ENCODE measurements around the gene SLC6A6. TPM values are rescaled to one million over a fixed set of nuclear protein-coding genes. Genes with fewer than 3 reads are reported as not detected.

The SLC6A6 gene
- total RNA-seq, 4 donors from 2014 or later: 34.4 to 166 (median 55.2) TPM

DNA sequence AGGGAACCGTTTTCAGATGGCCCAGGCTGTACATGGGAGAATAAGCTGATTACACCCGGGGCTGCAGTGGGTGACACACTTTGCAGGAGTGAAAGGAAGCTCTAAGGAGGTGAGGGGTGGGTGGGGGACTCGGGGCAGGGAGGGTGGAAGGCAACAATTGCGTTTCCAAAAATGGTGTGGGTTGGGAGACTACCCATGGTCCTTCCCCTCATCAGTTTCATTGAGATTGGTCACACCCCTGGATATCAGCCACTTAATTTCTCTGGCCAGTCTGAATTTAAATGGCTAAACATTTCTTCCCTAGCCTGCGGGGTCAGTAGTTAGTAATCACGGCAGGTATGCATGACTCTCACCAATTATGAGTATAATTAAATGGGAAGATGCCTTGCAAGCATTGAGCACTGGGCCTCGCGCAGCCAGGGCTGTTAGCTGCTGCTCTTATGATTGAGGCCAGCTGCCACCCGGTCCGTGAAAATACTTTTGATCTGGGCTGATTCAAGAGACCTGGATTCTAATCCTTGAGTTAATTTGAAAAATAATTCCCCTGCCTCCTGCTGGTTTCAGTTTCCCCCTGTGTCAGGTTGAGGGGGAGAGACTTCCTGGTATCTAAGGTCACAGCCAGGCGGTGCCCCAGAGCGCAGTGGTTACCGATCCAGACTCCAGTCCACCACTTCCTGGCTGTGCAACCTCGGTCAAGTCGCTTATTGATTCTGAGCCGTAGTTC lies 23.3 kb downstream of the SLC6A6 start:
- no peak overlapping the region for H3K4me3 ChIP-seq (ENCODE audit: low read depth, poor library complexity, severe bottlenecking)
- intact Hi-C loops (cut with DNase I; ENCODE audit: low total_unique reads): no loop called here
- TF ChIP-seq, protein P1, sequence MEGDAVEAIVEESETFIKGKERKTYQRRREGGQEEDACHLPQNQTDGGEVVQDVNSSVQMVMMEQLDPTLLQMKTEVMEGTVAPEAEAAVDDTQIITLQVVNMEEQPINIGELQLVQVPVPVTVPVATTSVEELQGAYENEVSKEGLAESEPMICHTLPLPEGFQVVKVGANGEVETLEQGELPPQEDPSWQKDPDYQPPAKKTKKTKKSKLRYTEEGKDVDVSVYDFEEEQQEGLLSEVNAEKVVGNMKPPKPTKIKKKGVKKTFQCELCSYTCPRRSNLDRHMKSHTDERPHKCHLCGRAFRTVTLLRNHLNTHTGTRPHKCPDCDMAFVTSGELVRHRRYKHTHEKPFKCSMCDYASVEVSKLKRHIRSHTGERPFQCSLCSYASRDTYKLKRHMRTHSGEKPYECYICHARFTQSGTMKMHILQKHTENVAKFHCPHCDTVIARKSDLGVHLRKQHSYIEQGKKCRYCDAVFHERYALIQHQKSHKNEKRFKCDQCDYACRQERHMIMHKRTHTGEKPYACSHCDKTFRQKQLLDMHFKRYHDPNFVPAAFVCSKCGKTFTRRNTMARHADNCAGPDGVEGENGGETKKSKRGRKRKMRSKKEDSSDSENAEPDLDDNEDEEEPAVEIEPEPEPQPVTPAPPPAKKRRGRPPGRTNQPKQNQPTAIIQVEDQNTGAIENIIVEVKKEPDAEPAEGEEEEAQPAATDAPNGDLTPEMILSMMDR (IDR thresholded peaks at IDR 0.05): no peak
- DNase-seq (ENCODE audit: low spot score in 2 of 2): no peak
- 65 to 72% methylated on average over 16 of the region's 16 CpGs for WGBS, 2 donors

DNA sequence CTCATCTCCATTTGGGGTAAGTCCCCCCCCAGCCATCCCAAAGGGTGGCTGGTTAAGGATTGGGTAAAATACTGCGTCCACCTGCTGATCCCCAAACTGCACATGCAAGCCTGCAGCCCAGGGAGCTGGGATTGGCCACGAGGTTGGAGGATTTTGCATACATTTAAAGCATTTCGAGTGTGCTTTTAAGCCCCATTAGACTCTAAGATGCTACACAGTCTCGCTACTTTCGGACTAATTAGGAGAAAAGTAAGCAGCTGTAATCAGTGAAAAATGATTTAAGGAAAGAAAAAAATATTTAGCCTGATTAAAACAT lies 23.9 kb downstream of the SLC6A6 start:
- intact Hi-C loops (cut with DNase I; ENCODE audit: low total_unique reads): no loop called here
- DNase-seq (ENCODE audit: low spot score in 2 of 2): no peak
- TF ChIP-seq POLR2A (IDR thresholded peaks at IDR 0.05): no peak
- TF ChIP-seq, protein P1 (IDR thresholded peaks at IDR 0.05): no peak
- H3K4me3 ChIP-seq (ENCODE audit: low read depth, poor library complexity, severe bottlenecking): no peak overlapping the region
- 82 to 83% methylated on average over 5 of the region's 5 CpGs for WGBS, 2 donors

DNA sequence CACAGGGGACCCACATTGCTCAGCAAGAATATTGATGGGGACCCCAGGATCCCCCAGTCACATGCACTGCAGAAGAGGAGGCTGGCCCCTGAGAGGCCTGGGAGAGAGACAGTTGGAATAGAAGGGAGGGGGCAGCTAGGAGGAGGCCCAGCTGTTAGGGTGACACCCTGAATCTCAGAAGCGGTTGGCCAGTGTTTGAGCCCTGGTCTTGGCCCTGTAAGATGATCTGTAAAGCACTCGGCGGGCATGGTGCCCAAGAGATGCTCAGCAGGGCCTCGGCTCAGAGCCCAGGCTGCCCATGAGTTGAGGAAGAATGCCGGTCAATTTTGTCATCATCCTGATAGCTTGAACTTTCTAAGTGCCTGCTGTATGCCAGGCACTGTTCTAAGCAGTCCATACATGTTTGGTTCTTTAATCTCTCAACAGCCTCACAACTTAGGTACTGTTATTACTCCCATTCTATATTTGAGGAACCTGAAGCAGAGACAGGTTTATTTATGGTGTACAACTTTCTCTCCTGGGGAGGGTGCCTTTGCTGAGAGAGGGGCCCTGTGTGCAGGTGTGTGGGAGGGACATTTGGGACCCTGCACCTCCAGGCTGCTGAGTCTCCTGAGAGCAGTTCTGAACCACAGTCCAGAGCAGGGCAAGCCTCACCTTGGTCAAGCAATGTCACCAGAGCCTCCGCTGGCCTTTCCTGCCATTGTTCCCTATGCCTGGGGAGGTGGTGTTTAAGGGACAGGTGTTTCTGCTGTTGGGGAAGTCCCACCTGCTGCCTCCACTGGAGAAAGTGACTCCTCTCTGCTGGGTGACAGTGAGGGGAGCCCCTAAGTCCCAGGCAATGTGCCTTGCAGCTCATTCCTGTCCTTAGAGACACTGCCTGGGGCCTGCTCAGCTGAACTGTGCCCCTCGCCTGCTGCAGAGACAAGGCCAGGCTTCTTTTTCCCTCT lies 26.0 kb downstream of the SLC6A6 start:
- TF ChIP-seq, protein P1 (IDR thresholded peaks at IDR 0.05): no peak
- TF ChIP-seq POLR2A (IDR thresholded peaks at IDR 0.05): no peak
- 87 to 91% methylated on average over 6 to 7 of the region's 7 CpGs for WGBS, 2 donors
- no peak for DNase-seq (ENCODE audit: low spot score in 2 of 2)
- intact Hi-C loops (cut with DNase I; ENCODE audit: low total_unique reads): no loop called here
- no peak overlapping the region for H3K4me3 ChIP-seq (ENCODE audit: low read depth, poor library complexity, severe bottlenecking)

DNA sequence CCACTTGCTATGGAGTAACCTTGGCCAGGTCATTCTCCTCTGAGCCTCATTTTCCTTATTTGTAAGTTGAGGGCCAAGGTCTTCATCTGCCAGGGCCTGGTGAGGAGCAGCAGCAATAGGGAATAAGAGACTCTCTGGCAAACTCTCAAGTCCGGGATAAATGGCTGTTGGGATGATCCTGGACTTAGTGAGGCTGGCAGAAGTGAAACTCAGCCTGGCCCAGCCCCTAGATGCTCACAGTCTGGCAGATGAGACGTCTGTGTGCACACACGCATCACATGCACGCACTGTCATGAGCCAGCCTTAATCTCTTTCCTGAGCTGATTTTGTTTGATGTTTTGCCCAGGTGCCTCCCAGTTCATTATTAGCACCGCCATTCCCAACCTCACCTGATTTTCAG lies 26.8 kb downstream of the SLC6A6 start:
- TF ChIP-seq, protein P1 (IDR thresholded peaks at IDR 0.05): no peak
- no peak for TF ChIP-seq POLR2A (IDR thresholded peaks at IDR 0.05)
- intact Hi-C loops (cut with DNase I; ENCODE audit: low total_unique reads): no loop called here
- no peak for DNase-seq (ENCODE audit: low spot score in 2 of 2)
- 27 to 29% methylated on average over 5 of the region's 5 CpGs for WGBS, 2 donors
- no peak overlapping the region for H3K4me3 ChIP-seq (ENCODE audit: low read depth, poor library complexity, severe bottlenecking)

DNA sequence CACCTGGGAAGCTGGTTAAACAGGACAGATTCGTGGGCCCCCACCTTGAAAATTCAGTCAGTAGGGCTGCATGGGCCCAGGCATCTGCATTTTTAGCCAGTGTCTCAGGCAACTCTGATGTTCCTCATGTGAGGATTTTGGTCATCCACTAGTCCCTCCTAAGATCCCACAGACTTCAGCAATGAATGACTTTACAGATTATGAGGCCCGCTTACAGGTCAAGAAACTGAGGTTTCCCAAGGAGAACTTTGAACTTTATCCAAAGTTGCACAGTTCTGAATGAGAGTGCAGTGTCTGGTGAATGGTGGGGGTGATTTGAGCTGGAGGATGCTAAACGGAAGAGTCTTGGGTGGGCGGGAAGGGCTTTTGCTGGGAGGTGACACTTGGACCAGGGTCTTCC lies 27.2 kb downstream of the SLC6A6 start:
- DNase-seq (ENCODE audit: low spot score in 2 of 2): no peak
- intact Hi-C loops (cut with DNase I; ENCODE audit: low total_unique reads): no loop called here
- WGBS, 2 donors: 85 to 86% methylated on average over 4 of the region's 4 CpGs
- TF ChIP-seq, protein P1 (IDR thresholded peaks at IDR 0.05): no peak
- TF ChIP-seq POLR2A (IDR thresholded peaks at IDR 0.05): no peak
- H3K4me3 ChIP-seq (ENCODE audit: low read depth, poor library complexity, severe bottlenecking): no peak overlapping the region

Data from lower leg skin (tissue), 4 donors.